Keratinocyte (primary cell): ENCODE measurements around the gene MRPL34. TPM values are rescaled to one million over a fixed set of nuclear protein-coding genes. Genes with fewer than 3 reads are reported as not detected.

Source experiments
- DNase-seq: peaks from one replicate; pipeline ENCODE4 v3.0.0-alpha.2; 2011; ENCODE audit warnings: low read depth, missing footprints, low spot score
- FAIRE-seq: peaks from 2 replicates; lab custom pipeline; 2011; peaks lifted over from hg19 to GRCh38; lab: Jason Lieb, UNC
- H2AFZ ChIP-seq: 2 replicates; pipeline ENCODE4 v1.6.0; 2012; ENCODE audit warnings: low read length, control low read depth, inconsistent platforms; ENCODE audit not compliant: control insufficient read depth
- H3K27ac ChIP-seq: 2 replicates; pipeline ENCODE4 v1.5.1; 2011; ENCODE audit warnings: low read length; ENCODE audit not compliant: control insufficient read depth, insufficient read depth
- H3K27me3 ChIP-seq: 3 replicates; pipeline ENCODE4 v1.6.0; 2011; ENCODE audit warnings: low read length; ENCODE audit not compliant: control insufficient read depth, insufficient read depth; ENCODE audit errors: extremely low read depth
- H3K36me3 ChIP-seq, 2 experiments: 2 replicates in 1 of 2; 3 replicates in 1 of 2; pipeline ENCODE4 v1.5.1; 2011; ENCODE audit warnings: low read length in 2 of 2, mild to moderate bottlenecking in 1 of 2; ENCODE audit not compliant: control insufficient read depth in 2 of 2, insufficient read depth in 2 of 2; ENCODE audit errors: extremely low read depth in 1 of 2
- H3K4me1 ChIP-seq: 3 replicates; pipeline ENCODE4 v1.5.1; 2011; ENCODE audit warnings: low read length; ENCODE audit not compliant: control insufficient read depth, insufficient read depth; ENCODE audit errors: extremely low read depth
- H3K4me2 ChIP-seq: 3 replicates; pipeline ENCODE4 v1.6.0; 2011; ENCODE audit warnings: low read depth, low read length; ENCODE audit not compliant: control insufficient read depth, insufficient read depth; ENCODE audit errors: extremely low read depth
- H3K4me3 ChIP-seq, 3 experiments: fragments of 200-600 bp in 1 of 3; sonication (generic) in 1 of 3; 2 replicates in 2 of 3; 3 replicates in 1 of 3; pipeline ENCODE4 v1.5.1; 2011 to 2016; ENCODE audit warnings: low read length in 3 of 3, mild to moderate bottlenecking in 3 of 3, control low read depth in 2 of 3, inconsistent platforms in 1 of 3, low read depth in 1 of 3, mixed read lengths in 1 of 3, mixed run types in 1 of 3, moderate library complexity in 1 of 3; ENCODE audit not compliant: control insufficient read depth in 2 of 3, insufficient read depth in 2 of 3; ENCODE audit errors: extremely low read depth in 1 of 3
- H3K79me2 ChIP-seq: 2 replicates; pipeline ENCODE4 v1.6.0; 2012; ENCODE audit warnings: low read length; ENCODE audit not compliant: control insufficient read depth, insufficient read depth
- H3K9ac ChIP-seq: 3 replicates; pipeline ENCODE4 v1.6.0; 2011; ENCODE audit warnings: low read length; ENCODE audit not compliant: control insufficient read depth, insufficient read depth; ENCODE audit errors: extremely low read depth
- H3K9me1 ChIP-seq: 3 replicates; pipeline ENCODE4 v1.6.0; 2011; ENCODE audit warnings: low read length; ENCODE audit not compliant: control insufficient read depth, insufficient read depth; ENCODE audit errors: extremely low read depth
- H3K9me3 ChIP-seq: 2 replicates; pipeline ENCODE4 v1.5.1; 2012; ENCODE audit warnings: low read depth, low read length; ENCODE audit not compliant: control insufficient read depth
- H4K20me1 ChIP-seq: 3 replicates; pipeline ENCODE4 v1.6.0; 2011; ENCODE audit warnings: low read length; ENCODE audit not compliant: control insufficient read depth, insufficient read depth; ENCODE audit errors: extremely low read depth
- CTCF ChIP-seq, 3 experiments: IDR thresholded peaks in 1 of 3; conservative IDR thresholded peaks in 1 of 3; optimal IDR thresholded peaks in 1 of 3; 2 replicates in 2 of 3; 3 replicates in 1 of 3; pipeline versions ENCODE3 to v1.5.1; 2011; ENCODE audit warnings: low read length in 3 of 3, mild to moderate bottlenecking in 3 of 3, moderate library complexity in 2 of 3, control low read depth in 1 of 3, inconsistent platforms in 1 of 3; ENCODE audit not compliant: insufficient read depth in 2 of 3; ENCODE audit errors: extremely low read depth in 1 of 3
- EZH2 ChIP-seq: IDR thresholded peaks from one replicate; pipeline ENCODE4 v1.6.1; 2012; ENCODE audit warnings: inconsistent platforms, mild to moderate bottlenecking, low read length, moderate library complexity
- dilution Hi-C: fragments of 300-500 bp; cut with MboI; formaldehyde crosslinking; loops from one replicate; pipeline ENCODE4 v1.7.0; 2020; ENCODE audit warnings: low sequenced_read_pairs; ENCODE audit not compliant: extremely low pct_ligation_motif_present
- polyA plus RNA-seq, 5 experiments: library from polyadenylated mRNA; depleted of rRNA in 3 of 5; stranded (reverse) in 3 of 5; stranded (forward) in 1 of 5; unstranded in 1 of 5; fragments of >200 nt; gene quantifications; 1 replicate in 1 of 5; 2 replicates in 3 of 5; 3 replicates in 1 of 5; pipeline versions ENCODE4 v1.2.1 to v1.2.3, GENCODE V29; 2011 to 2012; ENCODE audit warnings: missing spikeins in 2 of 5, low read depth in 1 of 5, low replicate concordance in 1 of 5

Gene MRPL34
- polyA plus RNA-seq, 1 donor (not counting 4 experiments of a cell fraction or from before 2014, with no cell fraction given): 63.7 TPM

GRCh38 chr19:17309198-17309964 is 3.7 kb downstream of the MRPL34 start, which contains the start of gene DDA1:
Gene DDA1 (plus strand): TSS chr19:17309563. CDS start chr19:17309655, 92 bp downstream.
- Histone ChIP-seq H3K9ac (peak within 1 kb of the TSS; percentile 87), H3K9me1 (peaks cover 3% of the 10 kb centered on the region), H3K27ac (peak within 1 kb of the TSS; percentile 67), H4K20me1 (peaks cover 4% of the 10 kb centered on the region), H3K4me1 (peaks cover 37% of the 10 kb centered on the region), H3K27me3 (no peaks in the 10 kb centered on the region), H3K79me2 (peaks cover 53% of the 10 kb centered on the region), H3K4me3 (peak within 1 kb of the TSS; percentile 83 to 97 (median 94)), H3K36me3 (peaks cover 9 to 12% of the 10 kb centered on the region in 2 experiments), H2AFZ (peak within 1 kb of the TSS; percentile 27), H3K9me3 (no peaks in the 10 kb centered on the region), H3K4me2 (peak within 1 kb of the TSS; percentile 83)
- TF ChIP-seq CTCF (optimal IDR thresholded peaks at IDR 0.05 in 1 of 3, IDR thresholded peaks at IDR 0.05 in 1 of 3, conservative IDR thresholded peaks at IDR 0.05 in 1 of 3; ENCODE audit: extremely low read depth in 1 of 3, insufficient read depth in 2 of 3, low read length in 3 of 3) (no peak), EZH2 (no peak)
- DNase-seq (peak; percentile 99), FAIRE-seq (peak; percentile 99)
- dilution Hi-C loops: no loop called here

DNA sequence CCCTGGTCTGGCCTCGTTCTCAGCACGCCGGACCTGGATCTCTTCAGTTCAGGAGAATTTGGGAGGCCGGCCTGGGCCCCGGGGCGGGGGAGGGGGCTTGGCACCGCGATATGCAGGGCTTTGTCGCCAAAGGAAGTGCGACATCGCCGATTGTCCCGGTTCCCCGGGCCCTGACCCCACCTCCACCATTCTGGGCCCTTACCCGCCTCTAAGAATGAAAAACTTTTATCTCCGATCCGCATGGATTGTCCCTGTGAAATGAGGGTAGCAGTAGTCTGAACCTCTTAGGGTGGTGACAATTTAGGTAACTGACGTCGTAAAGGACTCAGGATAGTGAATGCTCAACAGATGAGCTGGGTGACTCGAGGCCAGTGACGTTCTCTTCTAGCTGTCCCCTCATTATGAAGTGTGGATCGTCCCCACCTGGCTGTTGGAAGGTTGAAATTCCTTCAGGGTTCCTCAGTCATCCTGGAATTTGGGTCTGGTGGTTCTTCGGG is 4.3 kb downstream of the MRPL34 start:
- Histone ChIP-seq H3K4me3 (peak overlapping the region; percentile 83 to 97 (median 94)), H3K9me3 (no peaks in the 10 kb centered on the region), H3K27ac (peak overlapping the region; percentile 67), H3K9ac (peak overlapping the region; percentile 87), H4K20me1 (peaks cover 4% of the 10 kb centered on the region), H3K36me3 (peaks cover 14 to 16% of the 10 kb centered on the region in 2 experiments), H3K9me1 (peaks cover under 1% of the 10 kb centered on the region), H3K4me2 (peak overlapping the region; percentile 83), H3K27me3 (no peaks in the 10 kb centered on the region), H2AFZ (no peak overlapping the region), H3K79me2 (peaks cover 55% of the 10 kb centered on the region), H3K4me1 (peaks cover 31% of the 10 kb centered on the region)
- dilution Hi-C loops: no loop called here
- no peak for FAIRE-seq
- TF ChIP-seq CTCF (optimal IDR thresholded peaks at IDR 0.05 in 1 of 3, IDR thresholded peaks at IDR 0.05 in 1 of 3, conservative IDR thresholded peaks at IDR 0.05 in 1 of 3; ENCODE audit: extremely low read depth in 1 of 3, insufficient read depth in 2 of 3, low read length in 3 of 3) (no peak), EZH2 (no peak)
- DNase-seq: no peak
